Gastroesophageal sphincter (tissue), 4 donors: ENCODE data around the gene FBXO15. TPM values are rescaled to one million over a fixed set of nuclear protein-coding genes. Genes with fewer than 3 reads are reported as not detected.

Experiments
- ATAC-seq: fragments of 150-250 bp; one replicate; pipeline ENCODE4 v1.9.1; 2016; ENCODE audit warnings: mild to moderate bottlenecking, moderate library complexity
- H3K27ac ChIP-seq, 4 donors: fragments of 200-600 bp; sonication (generic) in 3 of 4; 1 replicate in 3 of 4; 2 replicates in 1 of 4; pipeline ENCODE4 v1.5.1; 2016 to 2019
- H3K27me3 ChIP-seq: fragments of 200-600 bp; sonication (generic); one replicate; pipeline ENCODE4 v1.5.1; 2019
- H3K36me3 ChIP-seq, 2 donors: fragments of 200-600 bp; sonication (generic); one replicate each; pipeline ENCODE4 v1.5.1; 2019; ENCODE audit warnings: control low read depth in 1 of 2
- H3K4me1 ChIP-seq, 3 donors: fragments of 200-600 bp; sonication (generic); 1 replicate in 2 of 3; 2 replicates in 1 of 3; pipeline ENCODE4 v1.5.1; 2016 to 2019; ENCODE audit warnings: control low read depth in 2 of 3
- H3K4me3 ChIP-seq, 2 donors: fragments of 200-600 bp; sonication (generic); one replicate each; pipeline ENCODE4 v1.5.1; 2019; ENCODE audit warnings: mild to moderate bottlenecking in 1 of 2, moderate library complexity in 1 of 2
- H3K9me3 ChIP-seq, 3 donors: fragments of 200-600 bp; sonication (generic); one replicate each; pipeline ENCODE4 v1.5.1; 2017 to 2019; ENCODE audit warnings: control low read depth in 2 of 3
- EP300 ChIP-seq: sonication (generic); formaldehyde crosslinking; IDR thresholded peaks from one replicate; pipeline ENCODE4 v1.6.1; 2017; ENCODE audit warnings: antibody characterized with exemption, mild to moderate bottlenecking
- POLR2A ChIP-seq, 2 donors: fragments of 450-650 bp; IDR thresholded peaks; one replicate each; pipeline ENCODE4 v1.6.1; 2017; ENCODE audit warnings: antibody characterized with exemption in 2 of 2, mild to moderate bottlenecking in 2 of 2, moderate library complexity in 1 of 2
- POLR2AphosphoS5 ChIP-seq: sonication (generic); formaldehyde crosslinking; IDR thresholded peaks from one replicate; pipeline ENCODE4 v1.6.1; 2017; ENCODE audit warnings: antibody characterized with exemption
- WGBS, 2 donors: methylation state at CpG; one replicate each; pipeline ENCODE4 v1.1.5; 2018; ENCODE audit warnings: low coverage in 1 of 2; 5-methylcytosine and 5-hydroxymethylcytosine counted together
- total RNA-seq, 4 donors: library from RNA; depleted of rRNA; stranded (reverse); fragments of >200 nt; gene quantifications; one replicate each; pipeline ENCODE4 v1.1.0, GENCODE V29; 2016
- TF ChIP-seq, protein P1 (sequence below), 4 experiments: fragments of 200-600 bp in 2 of 4; fragments of 450-650 bp in 2 of 4; sonication (generic) in 1 of 4; IDR thresholded peaks; one replicate each; pipeline ENCODE4 v1.5.1; 2017 to 2019; ENCODE audit warnings: antibody characterized with exemption in 4 of 4, mild to moderate bottlenecking in 2 of 4, moderate library complexity in 2 of 4

The FBXO15 gene
- total RNA-seq, 4 donors from 2014 or later, result 0.27 TPM; not detected in 3

DNA sequence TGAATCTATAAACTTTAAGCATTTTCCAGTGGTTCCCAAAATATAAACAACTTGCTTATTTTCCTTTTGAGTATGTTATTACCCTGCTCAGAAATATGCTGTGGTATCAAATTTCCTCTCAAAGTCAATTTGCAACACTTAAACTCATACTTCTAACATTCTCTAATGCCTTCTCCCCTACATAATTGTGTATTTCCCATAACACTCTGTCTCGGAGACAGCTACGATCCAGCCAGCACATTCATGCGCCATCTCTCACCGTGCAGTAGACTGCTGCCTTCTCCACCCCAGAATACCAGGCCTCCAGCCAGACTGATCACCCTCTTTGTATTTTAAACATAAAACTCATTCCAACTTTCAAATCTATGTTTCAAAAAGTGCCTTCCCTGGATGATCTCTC is 42.5 kb upstream of the FBXO15 start:
- TF ChIP-seq EP300 (no peak), POLR2AphosphoS5 (no peak), POLR2A (IDR thresholded peaks at IDR 0.05) (no peak)
- TF ChIP-seq, protein P1, sequence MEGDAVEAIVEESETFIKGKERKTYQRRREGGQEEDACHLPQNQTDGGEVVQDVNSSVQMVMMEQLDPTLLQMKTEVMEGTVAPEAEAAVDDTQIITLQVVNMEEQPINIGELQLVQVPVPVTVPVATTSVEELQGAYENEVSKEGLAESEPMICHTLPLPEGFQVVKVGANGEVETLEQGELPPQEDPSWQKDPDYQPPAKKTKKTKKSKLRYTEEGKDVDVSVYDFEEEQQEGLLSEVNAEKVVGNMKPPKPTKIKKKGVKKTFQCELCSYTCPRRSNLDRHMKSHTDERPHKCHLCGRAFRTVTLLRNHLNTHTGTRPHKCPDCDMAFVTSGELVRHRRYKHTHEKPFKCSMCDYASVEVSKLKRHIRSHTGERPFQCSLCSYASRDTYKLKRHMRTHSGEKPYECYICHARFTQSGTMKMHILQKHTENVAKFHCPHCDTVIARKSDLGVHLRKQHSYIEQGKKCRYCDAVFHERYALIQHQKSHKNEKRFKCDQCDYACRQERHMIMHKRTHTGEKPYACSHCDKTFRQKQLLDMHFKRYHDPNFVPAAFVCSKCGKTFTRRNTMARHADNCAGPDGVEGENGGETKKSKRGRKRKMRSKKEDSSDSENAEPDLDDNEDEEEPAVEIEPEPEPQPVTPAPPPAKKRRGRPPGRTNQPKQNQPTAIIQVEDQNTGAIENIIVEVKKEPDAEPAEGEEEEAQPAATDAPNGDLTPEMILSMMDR (IDR thresholded peaks at IDR 0.05), result no peak
- ATAC-seq, result no peak
- H3K36me3 ChIP-seq, result no peaks in the 10 kb centered on the region
- 38 to 63% methylated on average over 4 of the region's 4 CpGs for WGBS, 2 donors
- peaks cover 26% of the 10 kb centered on the region for H3K27me3 ChIP-seq
- no peak overlapping the region for H3K4me3 ChIP-seq
- no peaks in the 10 kb centered on the region for H3K9me3 ChIP-seq
- H3K4me1 ChIP-seq, result no peaks in the 10 kb centered on the region
- no peak overlapping the region for H3K27ac ChIP-seq

GRCh38 chr18:74186661-74187060 is 39.0 kb upstream of the FBXO15 start:
- no peak overlapping the region for H3K27ac ChIP-seq
- peaks cover 38% of the 10 kb centered on the region for H3K27me3 ChIP-seq
- 84 to 94% methylated on average over 3 of the region's 3 CpGs for WGBS, 2 donors
- TF ChIP-seq POLR2AphosphoS5 (no peak), EP300 (no peak)
- H3K36me3 ChIP-seq, result no peaks in the 10 kb centered on the region
- H3K9me3 ChIP-seq, result no peaks in the 10 kb centered on the region
- no peaks in the 10 kb centered on the region for H3K4me1 ChIP-seq
- no peak for ATAC-seq
- H3K4me3 ChIP-seq, result no peak overlapping the region

- no peak for ATAC-seq
- H3K36me3 ChIP-seq, result no peaks in the 10 kb centered on the region
- H3K27me3 ChIP-seq, result peaks cover 36% of the 10 kb centered on the region
- H3K9me3 ChIP-seq, result no peaks in the 10 kb centered on the region
- no peak overlapping the region for H3K27ac ChIP-seq
- TF ChIP-seq EP300, result no peak
- TF ChIP-seq, protein P1 (IDR thresholded peaks at IDR 0.05), result no peak
- TF ChIP-seq POLR2AphosphoS5, result no peak
- no peak for TF ChIP-seq POLR2A (IDR thresholded peaks at IDR 0.05)
- H3K4me3 ChIP-seq, result no peak overlapping the region
- 78% methylated on average over 2 of the region's 2 CpGs; no CpG with 5 or more reads in 1 of the 2 donors for WGBS, 2 donors
- H3K4me1 ChIP-seq, result no peaks in the 10 kb centered on the region
Observed at GRCh38 chr18:74185860-74186259, 38.2 kb upstream of the FBXO15 start.

- no peak for TF ChIP-seq POLR2A (IDR thresholded peaks at IDR 0.05)
- TF ChIP-seq EP300, result no peak
- no peak for TF ChIP-seq POLR2AphosphoS5
- TF ChIP-seq, protein P1 (IDR thresholded peaks at IDR 0.05), result no peak
- no peak for ATAC-seq
- 69 to 71% methylated on average over 1 to 3 of the region's 3 CpGs for WGBS, 2 donors
- no peak overlapping the region for H3K27ac ChIP-seq
- H3K27me3 ChIP-seq, result peaks cover 40% of the 10 kb centered on the region
- peaks cover 0 to 8% (median 0%) of the 10 kb centered on the region in 3 donors for H3K9me3 ChIP-seq
- no peaks in the 10 kb centered on the region for H3K4me1 ChIP-seq
- H3K36me3 ChIP-seq, result no peaks in the 10 kb centered on the region
- no peak overlapping the region for H3K4me3 ChIP-seq
Observed at GRCh38 chr18:74184875-74185274, 37.2 kb upstream of the FBXO15 start.

DNA sequence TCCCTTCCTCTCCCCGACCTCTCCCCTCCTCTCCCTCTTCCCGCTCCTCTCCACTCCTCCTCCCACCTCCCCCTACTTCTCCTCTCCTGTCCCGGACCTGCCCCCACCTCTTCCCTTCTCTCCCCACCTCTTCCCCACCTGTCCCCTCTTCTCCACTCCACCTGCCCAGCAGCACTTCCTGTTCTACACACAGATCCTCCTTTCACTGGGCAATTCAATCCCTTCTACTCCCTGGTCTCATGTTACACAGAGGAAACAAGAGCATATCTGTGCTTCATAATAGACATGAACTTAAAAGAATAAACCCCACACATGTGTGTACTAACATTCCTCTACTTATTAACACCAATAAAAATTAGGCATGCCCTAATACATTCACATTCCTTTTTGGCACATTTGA is 35.5 kb upstream of the FBXO15 start:
- Histone ChIP-seq H3K4me3 (no peak overlapping the region), H3K27me3 (peaks cover 40% of the 10 kb centered on the region), H3K9me3 (peaks cover 0 to 8% (median 0%) of the 10 kb centered on the region in 3 donors), H3K36me3 (no peaks in the 10 kb centered on the region), H3K4me1 (no peaks in the 10 kb centered on the region), H3K27ac (no peak overlapping the region)
- WGBS, 2 donors, result 72% methylated on average over 2 of the region's 3 CpGs; no CpG with 5 or more reads in 1 of the 2 donors
- TF ChIP-seq POLR2A (IDR thresholded peaks at IDR 0.05) (no peak), EP300 (no peak), POLR2AphosphoS5 (no peak)
- TF ChIP-seq, protein P1 (IDR thresholded peaks at IDR 0.05), result no peak
- no peak for ATAC-seq
